ENCODE measurements around the gene ANKRD60.

- TF ChIP-seq POLR2AphosphoS5 (IDR thresholded peaks at IDR 0.05; ENCODE audit: low read depth, low read length) = no peak
- no peak for TF ChIP-seq POLR2A (IDR thresholded peaks at IDR 0.05; ENCODE audit: low read depth, low read length)
- TF ChIP-seq PAX5 (IDR thresholded peaks at IDR 0.05; ENCODE audit: insufficient read depth, low read length, severe bottlenecking) = no peak
- TF ChIP-seq TAF1 (IDR thresholded peaks at IDR 0.05; ENCODE audit: low read depth, low read length) = no peak
- TF ChIP-seq POU2F2 (IDR thresholded peaks at IDR 0.05; ENCODE audit: low read depth, low read length) = no peak
- TF ChIP-seq SPI1 (IDR thresholded peaks at IDR 0.05; ENCODE audit: low read depth, low read length) = no peak
Measured at GRCh38 chr20:58171796-58172425, 56.5 kb downstream of the ANKRD60 start.
